NCI-H526 (cell line): ENCODE results near the gene NRGN.

Experiments
- DNase-seq, 2 experiments: peaks; one replicate each; lab custom pipeline; 2025; lab: John Stamatoyannopoulos, UW

Gene NRGN

DNA sequence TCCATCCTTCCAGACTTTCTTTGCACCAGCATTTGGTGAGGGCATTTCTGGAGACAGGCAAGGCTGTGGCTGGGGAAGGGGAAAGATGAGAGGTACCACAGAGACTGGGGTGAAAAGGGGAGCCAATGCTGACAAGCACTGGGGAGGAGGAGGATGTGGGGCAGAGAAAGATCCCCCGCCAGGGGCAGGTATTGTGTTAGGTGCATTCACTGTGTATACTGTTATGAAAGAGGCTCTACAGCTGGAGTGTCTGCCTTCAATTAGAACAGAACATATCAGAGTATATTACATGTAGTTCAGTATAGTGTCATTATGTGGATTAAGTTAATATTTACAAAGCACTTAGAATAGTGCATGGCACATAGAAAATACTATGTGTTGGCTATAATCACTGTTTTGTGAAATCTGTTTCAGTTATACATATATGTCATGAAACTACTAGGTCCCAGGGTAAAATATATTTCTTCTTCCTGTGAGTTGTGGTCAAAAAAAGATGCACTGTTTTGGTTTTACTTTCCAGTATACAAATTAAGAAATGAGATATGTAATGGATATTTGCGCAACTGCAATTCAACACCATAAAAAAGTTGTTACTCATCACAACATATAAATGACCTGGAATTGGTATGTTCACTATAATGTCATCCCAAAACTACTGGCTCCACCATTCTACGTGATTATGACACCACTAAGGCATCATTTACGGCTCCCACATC is 52.0 kb downstream of the NRGN start:
- no peak for DNase-seq

DNA sequence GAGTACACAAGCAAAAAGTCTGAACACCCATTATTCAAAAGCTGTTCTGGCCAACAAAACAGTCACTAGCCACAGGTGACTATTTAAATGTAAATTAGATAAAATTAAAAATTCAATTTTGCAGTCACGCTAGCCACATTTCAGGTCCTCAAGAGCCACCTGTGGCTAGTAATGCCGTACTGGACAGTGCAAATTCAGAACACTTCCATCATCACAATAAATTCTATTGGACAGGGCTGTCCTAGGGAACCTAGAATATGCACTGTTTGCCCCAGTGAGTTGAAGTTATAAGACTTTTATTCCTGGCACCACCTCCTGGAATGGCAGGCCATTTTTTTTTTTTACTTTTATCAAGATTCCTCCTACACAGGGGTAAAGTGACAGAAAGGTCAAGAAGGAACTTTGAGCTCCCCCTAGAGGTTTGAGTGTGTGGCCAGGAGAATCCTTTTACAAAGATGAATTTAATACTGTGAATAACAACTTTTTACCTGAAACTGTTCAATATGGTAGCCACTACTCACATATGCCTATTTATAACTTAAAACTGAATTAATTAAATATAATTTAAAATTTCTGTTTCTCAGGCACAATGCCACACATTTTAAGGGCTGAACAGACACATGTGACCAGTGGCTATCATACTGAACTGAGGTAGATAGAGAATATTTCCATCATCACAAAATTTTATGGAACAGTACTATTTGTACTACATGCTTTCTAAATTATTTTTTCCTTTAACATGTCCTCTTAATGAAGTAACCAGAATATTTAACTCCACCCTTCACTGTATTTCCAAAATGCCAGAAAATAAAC is 53.9 kb downstream of the NRGN start:
- DNase-seq = peak; percentile 63 to 87

DNA sequence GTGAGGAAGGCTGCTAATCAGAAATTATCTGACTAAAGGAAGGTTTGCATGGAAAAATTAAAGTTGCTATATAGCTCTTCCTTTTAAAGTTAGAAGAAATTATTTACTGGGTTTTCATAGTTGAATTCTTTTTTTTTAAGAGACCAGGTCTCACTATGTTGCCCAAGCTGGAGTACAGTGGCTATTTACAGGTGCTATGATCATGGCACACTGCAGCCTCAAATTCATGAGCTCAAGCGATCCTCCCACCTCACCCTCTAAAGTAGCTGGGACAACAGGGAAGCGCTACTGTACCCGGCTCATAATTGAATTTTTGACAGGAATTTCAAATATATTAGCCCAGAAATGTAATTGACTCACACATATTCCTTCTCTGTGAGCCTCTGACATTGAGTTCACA is 56.6 kb downstream of the NRGN start:
- DNase-seq = no peak
